GM19035 (cell line): ENCODE measurements around the gene GALE.
"Not testable (repeated sequence)": the region's sequence is repeated elsewhere in the genome, so short reads cannot be mapped to it uniquely, and the experiment has no call there.

Source experiments
- ATAC-seq: cut with Tn5 transposase; IDR thresholded peaks from one replicate; pipeline ENCODE4 v1.9.1; 2021; ENCODE audit not compliant: unreplicated experiment

Gene GALE

DNA sequence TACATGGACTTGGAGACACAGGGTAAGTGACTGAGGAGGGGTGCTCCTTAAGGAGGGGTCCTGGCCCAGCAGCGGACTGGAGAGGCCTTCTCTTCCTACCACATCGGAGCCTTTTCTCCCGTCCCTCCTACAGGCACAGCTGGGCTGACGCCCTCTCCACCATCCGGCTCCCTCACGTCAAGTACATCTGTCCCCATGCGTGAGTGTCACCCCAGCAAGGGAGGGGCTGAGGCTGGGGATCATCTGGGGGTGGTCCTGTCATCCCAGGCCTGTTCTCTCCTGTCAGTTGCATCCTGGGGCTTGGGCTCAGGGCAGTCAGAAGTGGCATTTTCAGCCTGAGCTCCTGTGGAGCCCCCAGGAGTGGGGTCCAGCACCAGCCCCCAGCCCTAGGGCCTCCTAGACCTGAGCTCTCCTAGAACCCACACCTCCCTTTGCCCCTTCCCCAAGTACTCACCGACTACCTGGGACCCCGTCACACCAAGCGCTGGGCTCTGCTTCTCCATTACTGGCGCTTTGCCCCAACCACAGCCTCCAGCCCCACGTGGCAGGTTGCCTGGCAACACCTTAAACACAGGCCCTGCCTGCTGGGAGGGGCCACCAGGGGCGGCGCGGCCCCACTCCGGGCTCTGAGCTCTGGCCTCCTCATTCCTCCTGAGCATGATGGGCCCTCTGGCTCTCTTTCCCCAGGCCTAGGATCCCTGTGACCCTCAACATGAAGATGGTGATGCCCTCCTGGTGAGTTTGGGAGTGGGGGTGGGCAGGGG is 7.4 kb downstream of the GALE start:
- ATAC-seq: no peak

DNA sequence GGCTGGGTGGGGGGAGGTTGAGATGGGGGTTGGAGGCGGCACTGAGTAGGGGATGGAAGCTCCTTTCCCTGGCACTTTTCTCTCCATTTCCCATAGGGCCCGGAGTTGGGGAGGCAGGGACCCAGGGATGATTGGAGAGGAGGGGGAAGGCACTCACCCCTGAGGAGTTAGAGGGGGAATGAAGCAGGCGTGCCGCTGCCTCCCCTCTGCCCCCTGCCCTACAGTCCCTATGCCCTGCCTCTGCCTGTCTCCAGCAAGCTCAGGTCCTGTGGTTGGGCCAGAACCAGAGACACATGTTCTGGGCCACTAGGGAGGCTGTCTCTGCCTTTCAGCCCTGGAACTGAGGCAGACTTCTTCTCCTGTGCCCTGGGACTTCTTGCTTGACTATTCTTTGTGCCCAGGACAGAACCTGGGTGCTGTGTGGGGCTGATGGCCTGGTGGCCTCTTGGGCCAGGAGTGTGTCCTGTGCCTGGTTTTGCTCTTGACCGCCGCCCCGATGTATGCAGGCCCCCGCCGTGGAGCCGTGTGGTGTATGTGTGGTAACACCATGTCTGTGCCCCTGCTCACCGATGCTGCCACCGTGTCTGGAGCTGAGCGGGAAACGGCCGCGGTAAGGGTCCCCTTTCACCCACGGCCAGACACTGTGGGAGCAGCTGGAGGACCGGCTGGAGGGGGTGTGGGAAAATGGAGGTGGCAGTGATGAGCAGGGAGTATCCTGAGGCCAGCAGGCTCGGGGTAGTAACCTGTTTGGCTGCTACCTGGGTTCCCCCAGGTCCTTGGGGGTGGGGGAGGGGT is 8.2 kb downstream of the GALE start:
- ATAC-seq: no peak

DNA sequence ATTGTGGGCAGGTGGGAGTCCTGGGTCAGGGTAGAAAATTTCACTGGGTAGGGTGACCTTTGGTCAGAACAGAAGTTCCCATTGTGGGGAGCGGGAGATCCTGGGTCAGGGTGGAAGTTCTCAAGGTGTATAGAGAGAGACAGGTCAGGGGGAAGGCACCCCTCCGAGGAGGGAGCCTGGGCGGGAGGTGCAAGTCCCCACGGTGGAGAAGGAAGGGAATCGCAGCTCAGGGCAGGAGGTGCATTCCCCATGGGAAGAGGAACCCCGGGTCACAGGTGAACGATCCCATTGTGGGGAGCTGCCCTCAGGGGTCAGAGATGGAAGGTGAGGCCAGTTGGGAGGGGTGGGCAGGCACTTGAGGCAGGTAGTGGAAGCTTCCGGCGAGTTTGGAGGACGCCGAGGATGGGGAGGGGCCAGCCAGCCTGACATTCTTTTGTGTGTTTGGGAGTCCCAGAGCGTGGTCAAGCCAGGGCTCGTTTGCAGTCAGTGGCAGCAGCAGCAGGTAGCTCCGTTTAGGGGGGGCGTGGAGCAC is 9.0 kb downstream of the GALE start:
- ATAC-seq: no peak

DNA sequence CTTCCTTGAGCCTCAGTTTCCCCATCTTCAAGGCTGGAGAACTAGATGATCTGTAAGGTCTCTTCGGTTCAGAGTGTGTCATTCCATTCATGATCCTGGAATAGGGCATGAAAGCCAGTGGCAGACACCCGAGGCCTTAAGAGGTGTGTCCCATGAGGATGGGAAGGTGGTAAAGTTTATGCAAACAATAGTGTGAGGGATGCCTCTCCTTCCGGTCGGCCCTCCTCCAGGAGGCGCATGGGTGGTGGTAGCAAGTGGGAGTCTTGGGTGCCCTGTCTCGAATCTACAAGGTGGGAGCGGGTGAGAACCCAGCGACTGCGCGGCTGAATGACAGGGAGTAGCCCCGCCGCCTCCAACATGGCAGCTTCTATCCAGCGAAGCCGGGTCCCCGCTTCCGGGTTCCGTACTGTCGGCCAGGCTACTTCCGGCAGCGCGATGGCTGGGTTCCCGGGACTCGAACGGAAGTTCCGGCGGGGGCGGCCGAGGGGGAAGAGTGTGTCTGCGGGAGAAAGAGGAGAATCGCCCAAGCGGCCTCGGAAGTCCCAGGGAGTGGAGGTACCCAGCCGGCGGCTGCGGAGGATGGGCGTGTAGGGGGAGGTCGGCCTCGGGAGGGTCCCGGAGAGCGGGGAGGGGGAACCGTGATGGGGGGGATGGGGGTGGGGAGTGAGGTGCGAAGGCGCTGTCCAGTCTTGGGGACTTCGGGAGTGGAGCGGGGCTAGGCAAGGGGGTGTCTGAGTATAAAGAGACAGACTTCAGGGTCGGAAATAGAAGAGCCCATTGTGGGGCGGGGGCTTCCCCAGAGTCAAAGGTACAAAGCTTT is 9.6 kb downstream of the GALE start, which contains the start of gene LYPLA2:
LYPLA2 (plus strand) TSS at position 450 of the 820 bp plus-strand sequence. CDS start 1,538 bp downstream, outside the sequence.
- peak; percentile 80 for ATAC-seq

DNA sequence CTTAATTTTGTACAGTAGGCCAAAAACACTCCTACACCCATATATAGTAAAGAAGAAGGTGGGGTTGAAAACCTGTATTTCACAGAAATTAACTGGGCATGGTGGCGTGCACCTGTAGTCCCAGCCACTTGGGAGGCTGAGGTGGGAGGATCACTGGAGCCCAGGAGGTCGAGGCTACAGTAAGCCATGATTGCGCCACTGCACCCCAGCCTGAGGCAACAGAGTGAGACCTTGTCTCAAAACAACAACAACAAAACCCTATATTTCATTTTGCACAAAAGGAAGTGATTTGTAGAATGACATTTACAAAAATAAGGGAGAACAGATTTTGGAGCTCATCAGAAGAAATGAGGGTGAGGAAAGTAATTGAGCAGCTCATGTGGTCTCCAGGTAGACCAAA is 11.9 kb downstream of the GALE start:
- no peak for ATAC-seq

DNA sequence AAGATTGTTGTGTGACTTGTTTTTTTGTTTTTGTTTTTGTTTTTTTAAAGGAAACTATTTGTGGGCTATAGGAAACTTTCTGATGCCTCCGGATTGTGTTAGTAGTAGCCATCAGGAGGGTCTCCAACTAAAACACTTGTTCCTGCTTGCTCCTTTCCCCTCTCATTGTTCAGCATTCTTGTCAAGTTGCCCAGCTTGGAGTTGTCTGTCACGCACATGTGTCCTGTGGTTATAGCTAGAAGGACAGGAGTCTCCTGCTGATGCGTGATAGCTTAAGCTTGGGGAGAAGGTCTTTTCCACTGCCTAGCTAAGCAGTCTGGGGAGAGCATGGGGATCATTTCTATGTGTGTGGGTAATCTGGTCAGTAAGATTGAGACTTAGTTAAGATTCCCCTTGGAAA is 12.9 kb downstream of the GALE start:
- ATAC-seq: no peak

DNA sequence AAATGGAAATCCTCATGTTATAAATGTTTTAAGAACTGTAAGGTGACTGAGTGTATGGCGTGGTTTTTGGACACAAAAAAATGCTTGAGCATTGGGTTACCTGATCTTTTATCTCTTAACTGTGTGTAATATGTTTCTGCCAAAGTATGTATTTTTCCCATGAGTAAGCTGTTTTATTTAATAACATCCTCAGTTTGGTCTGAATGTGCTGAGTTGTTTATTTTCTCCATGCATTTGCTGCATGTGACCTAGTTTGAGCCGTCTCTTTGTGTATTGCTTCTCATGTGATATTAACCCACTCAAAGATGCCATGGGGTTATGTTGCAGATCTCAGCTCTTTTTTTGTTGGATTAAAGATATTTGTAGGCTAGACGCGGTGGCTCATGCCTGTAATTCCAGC is 15.7 kb downstream of the GALE start:
- ATAC-seq: no peak

DNA sequence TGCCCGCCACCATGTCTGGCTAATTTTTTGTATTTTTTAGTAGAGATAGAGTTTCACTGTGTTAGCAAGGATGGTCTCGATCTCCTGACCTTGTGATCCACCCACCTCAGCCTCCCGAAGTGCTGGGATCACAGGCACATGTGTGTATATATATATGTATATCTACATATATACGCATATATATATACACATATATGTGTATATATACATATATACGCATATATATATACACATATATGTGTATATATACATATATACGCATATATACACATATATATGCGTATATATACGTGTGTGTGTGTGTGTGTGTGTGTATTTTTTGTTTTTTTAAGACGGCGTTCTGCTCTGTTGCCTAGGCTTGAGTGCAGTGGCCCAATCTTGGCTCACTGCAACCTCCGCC is 17.4 kb downstream of the GALE start:
- not testable (repeated sequence) for ATAC-seq

DNA sequence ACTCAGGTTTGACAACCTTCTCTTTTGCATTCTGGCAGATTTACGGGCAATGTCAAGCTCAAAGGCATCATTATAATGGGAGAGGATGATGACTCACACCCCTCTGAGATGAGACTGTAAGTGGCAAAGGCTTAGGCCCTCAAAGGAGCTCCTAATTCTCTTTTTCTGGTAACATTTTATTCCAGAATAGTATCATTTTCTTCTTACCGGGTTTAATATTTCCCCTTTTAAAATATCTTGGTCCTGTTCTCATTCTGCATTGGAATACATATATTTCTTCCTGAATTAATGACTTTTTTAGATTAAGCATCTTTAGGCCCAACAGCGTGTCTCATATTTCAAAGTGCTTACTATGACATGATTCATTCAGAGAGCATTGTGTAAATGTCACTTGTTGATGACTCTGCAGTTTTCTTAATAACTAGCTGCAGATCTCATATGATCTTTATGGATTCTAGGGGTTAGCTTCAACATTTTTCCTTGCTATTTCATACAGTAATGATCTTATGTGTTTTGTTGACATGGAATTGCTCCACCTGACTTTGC is 20.7 kb downstream of the GALE start:
- no peak for ATAC-seq

DNA sequence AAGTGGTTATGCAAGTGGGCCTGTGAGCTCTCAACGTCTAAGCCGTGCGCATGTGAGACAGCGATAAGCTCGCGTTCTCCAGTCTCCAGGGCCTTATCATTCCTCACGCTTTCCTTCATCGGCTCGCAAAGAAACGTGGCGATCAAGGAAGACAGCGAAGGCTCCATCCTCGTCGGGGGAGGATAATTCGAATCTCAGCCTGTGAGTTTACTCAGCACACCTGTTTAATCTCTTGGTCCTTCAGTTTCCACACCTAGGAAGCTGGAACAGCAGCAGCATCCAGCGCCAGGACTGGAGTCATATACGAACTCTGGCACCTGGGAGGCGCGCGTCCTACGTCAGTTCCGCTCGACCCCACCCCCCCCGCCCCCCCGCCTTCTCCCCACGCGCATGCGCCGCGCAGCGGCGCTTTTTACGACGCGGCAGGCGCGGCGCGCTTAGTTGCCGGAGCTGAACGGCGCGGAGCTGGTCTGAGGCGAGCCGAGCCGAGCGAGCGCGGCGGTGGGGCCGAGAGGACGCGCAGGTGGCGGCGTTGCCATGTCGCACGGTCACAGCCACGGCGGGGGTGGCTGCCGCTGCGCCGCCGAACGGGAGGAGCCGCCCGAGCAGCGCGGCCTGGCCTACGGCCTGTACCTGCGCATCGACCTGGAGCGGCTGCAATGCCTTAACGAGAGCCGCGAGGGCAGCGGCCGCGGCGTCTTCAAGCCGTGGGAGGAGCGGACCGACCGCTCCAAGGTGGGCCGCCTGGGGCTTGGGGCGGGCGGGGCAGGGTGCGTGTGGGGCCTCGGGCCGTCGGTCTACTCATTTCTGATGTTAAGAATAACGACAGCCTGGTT is 22.4 kb downstream of the GALE start, which contains the start of gene PITHD1:
PITHD1 (plus strand) TSS at position 440 of the 836 bp plus-strand sequence; CDS start at position 538, 98 bp downstream.
- ATAC-seq: peak; percentile 84

DNA sequence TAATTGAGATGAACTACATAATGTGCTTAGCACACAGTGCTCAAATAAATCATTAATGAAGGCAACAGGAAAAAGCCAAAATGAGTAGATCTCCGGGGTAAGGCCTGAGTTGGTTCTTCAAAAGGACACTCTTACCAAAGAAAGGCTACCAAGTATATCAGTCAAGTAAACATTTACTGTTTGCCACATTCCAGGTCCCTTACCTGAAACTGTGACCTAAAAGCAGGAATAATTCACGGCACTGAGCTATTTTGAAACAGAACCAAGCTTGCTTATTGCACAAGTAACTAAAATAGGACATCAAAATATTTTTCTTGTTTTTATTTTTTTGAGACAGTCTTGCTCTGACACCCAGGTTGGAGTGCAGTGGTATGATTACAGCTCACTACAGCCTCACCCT is 24.3 kb downstream of the GALE start:
- no peak for ATAC-seq

DNA sequence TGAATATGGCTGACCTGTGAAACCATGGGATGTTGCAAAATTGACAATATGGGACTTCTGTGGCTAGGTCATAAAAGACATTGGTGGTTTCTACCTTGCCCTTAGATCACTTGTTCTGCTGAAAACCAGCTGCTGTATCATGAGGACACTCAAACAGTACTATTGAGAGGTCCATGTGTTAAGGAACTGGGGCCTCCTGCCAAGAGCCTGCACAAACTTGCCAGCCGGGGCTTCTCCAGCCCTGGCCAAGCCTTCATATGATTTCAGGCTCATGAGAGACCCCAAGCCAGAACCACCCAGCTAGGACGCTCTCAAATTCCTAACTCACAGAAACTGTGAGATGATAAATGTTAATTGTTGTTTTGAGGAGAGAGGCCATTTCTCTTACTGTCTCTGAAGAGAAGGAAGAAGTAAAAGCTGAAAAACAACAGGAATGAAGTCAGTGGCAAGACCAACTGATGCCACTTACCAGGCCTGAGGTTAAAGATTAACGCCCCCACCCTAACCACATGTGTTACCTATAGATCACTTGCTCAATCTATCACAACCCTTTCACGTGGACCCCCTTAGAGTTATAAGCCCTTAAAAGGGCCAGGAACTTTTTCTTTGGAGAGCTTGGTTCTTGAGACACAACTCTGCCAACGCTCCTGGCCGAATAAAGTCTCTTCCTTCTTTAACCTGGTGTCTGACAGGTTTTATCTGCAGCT is 26.2 kb downstream of the GALE start:
- no peak for ATAC-seq

DNA sequence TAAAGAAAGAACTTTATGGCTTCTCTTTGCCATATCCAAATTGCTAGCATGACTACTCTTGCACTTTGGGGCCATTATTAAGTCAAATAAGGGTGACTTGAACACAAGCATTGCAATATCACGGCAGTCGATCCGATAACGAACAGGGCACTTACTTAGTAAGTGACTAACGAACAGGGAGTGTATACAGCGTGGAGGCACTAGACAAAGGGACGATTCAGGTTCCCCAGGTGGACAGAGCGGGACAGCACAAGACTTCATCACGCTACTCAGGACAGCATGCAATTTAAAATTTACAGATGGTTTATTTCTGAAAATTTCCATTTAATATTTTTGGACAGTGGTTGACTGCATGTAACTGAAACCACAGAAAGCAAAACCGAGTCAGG is 27.7 kb downstream of the GALE start:
- ATAC-seq: no peak

DNA sequence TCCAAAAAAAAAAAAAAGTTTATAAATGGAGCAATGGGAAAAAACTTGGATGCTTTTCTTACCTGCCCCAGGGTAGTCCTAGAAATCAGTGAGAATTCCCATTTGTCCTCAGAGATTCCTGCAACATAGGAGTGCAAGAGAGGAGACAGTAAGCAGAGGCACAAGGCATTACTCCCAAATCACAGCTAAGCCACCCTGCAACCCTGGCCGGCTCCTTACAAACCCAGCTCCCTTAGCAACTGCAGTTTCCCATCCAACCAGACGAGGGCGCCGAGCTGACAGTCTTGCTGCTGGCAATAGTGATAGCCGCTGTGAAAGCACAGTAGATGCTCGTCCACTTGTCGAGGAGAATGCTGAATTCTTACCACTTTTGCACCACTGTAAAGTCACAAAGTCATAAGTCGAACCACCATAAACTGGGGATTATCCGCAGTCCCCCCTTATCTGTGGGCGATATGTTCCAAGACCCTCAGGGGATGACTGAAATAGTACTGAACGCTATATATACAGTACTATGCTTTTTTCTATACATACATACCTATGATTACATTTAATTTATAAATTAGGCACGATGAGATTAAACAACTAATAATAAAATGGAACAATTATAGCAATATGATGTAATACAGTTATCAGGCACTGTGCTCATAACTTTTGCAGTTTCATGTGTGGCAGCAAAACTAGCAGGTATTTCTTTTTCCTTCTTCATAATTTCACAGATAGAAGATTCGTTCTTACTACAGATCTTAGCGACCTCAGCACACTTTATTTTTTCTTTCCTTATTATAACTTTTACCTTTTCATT is 28.3 kb downstream of the GALE start:
- ATAC-seq: no peak

DNA sequence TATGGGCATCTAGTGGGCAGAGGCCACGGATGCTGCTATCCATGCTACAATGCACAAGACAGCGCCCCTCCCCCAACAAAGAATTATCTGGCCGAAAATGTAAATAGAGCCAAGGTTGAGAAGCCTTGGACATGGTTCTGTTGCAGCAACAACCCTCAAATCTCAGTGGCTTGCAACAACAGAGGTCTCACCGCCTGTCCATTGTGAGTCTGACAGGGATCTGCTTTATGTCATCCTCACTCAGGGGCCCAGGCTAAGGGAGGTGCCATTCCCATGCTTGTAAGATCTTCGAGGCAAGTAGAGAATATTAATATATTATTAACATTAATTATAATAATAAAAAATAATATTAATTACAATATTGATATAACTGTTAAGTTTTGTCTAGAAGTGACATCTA is 31.8 kb downstream of the GALE start:
- no peak for ATAC-seq

DNA sequence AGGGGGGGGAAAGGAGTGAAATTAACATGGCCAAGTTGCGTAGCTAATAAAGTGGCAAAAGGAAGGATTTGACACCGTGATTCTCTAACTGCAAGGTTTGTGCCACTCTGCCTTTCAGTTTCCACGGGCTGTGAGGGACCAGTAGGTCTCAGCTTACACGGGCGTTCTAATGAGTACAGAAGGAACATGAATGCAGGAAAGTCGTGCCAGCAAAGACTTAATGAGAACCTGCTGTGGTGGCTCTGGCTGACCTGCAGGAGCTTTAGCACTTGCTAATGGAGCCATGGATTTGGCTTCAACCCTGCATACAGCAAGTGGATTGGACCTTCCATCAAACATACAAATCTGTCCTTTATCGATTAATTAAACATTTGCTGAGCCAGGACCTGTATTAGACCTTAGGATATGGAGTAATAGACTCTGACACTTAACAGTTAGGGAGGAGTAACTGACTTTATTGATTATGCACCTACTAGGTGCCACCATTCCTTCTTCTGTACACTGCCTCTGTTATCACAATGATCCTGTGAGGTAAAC is 37.4 kb downstream of the GALE start:
- ATAC-seq: no peak

DNA sequence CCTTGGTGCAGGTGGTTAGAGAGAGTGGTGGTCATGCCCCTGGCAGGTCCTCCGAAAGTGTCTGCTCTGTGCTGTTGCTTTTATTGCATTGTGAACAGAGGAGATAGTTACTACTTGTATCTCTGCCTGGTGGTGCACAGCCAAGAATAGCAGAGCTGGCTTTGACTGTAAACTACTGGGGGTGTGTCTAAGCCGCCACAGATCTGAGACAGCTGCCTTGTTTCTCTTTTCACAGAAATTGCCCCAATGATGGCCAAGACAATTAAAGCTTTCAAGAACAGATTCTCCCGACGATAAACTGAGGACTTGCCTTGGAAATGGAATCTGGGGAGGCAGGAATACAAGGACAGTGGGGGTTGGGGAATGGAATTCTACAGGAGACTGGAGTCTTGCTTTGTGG is 41.3 kb downstream of the GALE start:
- no peak for ATAC-seq

DNA sequence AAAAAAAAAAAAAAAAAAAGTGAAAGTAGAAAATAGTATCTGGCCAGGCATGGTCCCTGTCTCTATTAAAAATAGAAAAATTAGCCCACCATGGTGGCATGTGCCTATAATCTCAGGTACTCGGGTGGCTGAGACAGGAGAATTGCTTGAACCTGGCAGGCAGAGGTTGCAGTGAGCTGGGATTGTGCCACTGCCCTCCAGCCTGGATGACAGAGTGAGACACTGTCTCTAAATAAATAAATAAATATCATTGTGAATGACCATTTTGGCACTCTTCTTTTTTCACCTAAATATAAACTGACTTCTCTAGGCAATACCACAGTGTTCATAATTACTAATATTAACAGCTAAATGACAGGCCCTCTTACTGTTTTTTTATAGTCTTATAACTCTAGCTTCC is 42.7 kb downstream of the GALE start:
- ATAC-seq: no peak
